Lower leg skin (tissue), 3 donors: ENCODE results near the gene RNF152.

Source experiments
- CTCF ChIP-seq, 3 donors: fragments of 450-650 bp; IDR thresholded peaks; one replicate each; pipeline ENCODE4 v1.5.1; 2016; ENCODE audit warnings: antibody characterized with exemption in 3 of 3, mild to moderate bottlenecking in 3 of 3, moderate library complexity in 2 of 3
- POLR2A ChIP-seq, 2 donors: fragments of 450-650 bp; IDR thresholded peaks; one replicate each; pipeline ENCODE4 v1.6.1; 2016 to 2017; ENCODE audit warnings: antibody characterized with exemption in 2 of 2, mild to moderate bottlenecking in 1 of 2, moderate library complexity in 1 of 2

GRCh38 chr18:61855449-61856378 is 37.1 kb downstream of the RNF152 start:
- TF ChIP-seq CTCF (IDR thresholded peaks at IDR 0.05) = no peak
- TF ChIP-seq POLR2A (IDR thresholded peaks at IDR 0.05) = no peak
